ENCODE measurements around the gene KIAA1328.

Gene KIAA1328

DNA sequence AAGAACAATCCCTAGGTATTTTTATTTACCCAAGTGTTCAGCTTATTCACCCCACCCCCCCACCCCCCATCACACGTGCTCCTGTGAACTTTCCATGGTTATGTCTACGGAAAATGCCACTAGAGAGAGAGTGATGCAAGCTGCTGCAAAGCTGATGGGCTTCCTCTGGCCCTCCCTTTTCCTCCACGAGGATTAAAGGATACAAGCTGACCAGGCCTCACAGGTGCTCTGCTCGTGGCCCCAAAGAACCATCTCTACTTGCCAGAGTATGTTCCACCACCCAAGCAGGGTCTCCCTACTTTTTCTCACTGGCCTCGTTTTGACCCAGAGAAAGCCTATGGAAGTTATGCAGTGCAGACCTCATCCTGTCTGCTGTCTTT is 394.1 kb downstream of the KIAA1328 start:
- no peak for DNase-seq

DNA sequence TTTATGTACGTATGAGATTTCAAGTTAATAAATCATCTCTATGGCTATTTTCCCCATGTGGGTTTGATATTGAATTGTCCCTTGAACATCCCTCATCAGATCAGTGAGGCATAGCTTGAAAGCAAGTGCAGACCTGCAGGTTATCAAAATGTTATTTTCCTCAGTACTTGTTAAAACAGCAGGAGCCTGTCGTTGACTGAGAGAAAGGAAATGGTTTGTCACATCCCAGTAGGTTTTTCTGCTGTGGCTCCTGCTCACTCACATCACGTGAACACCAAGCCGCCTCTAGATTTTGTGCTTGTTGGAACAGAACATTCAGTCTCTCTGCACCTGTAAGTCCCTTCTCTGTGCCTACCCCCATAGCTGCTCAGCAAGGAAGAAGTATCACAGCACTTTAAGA is 396.4 kb downstream of the KIAA1328 start:
- no peak for DNase-seq

DNA sequence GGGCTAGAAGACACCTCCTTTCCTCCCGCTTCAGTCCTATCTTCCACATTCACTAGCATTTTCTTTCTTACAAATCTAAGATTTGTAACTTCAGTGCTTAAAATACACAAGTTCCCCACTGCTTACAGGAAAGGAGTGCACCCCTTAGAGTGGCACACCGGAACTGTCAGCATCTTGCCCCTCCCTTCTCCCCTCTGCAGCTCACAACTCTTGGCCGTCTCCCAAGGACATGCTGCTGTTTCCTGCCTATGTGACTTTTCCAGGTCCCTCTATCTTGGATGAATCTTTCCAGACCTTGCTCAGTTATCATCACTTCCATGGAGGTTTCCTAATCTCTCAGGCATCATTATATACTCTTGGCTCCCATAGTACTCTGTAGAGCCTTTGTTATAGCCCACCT is 401.8 kb downstream of the KIAA1328 start:
- DNase-seq: no peak

DNA sequence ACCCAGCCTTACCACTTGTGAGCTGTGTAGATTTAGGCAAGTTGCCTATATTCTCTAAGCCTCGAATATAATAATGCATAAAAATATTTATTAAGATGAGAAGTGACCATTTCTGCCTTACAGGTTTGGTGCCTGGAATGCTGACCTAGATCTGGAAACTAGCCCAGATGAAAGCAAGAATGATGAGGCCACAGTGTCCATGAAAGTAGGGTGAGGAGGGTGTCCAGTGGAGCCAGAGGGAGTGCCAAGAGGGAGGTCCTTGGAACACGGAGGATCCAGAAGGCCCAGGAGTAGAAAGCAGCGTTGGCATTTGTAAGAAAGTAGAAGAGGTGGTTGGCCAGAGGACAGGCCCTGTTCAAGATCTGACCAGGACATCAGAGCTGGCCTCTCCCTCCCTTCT is 402.3 kb downstream of the KIAA1328 start:
- no peak for DNase-seq

DNA sequence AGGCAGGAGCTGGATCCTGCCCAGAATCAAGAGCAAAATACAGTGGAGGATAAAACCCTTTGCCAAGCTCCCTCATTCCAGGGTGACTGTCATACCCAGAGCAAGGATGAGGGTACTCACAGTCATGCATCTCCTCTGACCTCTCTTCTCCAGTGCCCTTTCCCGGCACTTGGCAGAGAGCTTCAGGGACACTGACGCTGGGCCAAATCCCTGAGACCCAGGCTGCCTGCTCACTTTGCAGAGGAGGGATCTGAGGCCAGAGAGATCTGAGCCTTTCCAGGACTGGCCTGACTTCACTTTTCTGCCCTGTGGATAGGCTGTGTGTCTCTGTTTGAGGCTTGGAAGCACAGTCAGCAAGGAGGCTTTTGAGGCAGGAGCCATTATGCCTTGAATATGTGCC is 406.7 kb downstream of the KIAA1328 start:
- no peak for DNase-seq

DNA sequence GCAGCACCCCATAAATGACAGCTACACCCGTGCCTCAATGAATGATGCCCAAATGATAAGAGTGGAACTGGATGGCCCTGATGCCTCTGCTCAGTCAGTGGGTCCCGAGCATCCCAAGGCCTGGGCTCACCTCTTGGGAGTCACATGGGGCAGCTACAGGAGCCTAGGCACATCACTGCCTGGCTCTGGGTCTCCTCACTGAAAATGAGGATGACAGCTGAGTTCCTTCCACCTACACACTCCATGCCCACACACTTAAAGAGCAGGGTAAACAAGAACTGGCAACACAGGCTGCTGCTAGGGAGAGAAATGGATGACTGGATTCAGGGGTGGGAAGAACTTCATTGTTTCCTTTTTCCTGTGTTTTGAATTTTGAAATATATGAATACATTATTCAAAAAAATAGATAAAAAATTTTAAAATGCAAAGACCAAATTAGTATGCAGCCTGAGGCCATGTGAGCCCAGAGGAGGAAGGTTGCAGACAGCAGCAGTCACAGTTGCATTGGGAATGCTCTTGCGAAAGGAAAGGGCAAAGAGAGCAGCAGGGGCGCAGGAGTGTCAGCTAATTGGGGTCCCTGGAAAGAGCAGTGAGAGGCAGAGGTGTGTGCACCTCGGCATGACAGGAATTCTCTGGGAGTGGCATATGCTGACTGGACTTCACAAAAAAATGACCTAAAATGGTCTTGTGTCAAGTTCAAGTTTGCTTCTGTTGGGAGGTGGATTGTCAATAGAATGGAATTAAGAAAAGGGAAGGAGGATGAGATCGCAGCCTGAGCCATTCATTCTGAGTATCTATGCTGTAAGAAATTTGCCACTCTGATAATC is 409.6 kb downstream of the KIAA1328 start:
- no peak for DNase-seq

DNA sequence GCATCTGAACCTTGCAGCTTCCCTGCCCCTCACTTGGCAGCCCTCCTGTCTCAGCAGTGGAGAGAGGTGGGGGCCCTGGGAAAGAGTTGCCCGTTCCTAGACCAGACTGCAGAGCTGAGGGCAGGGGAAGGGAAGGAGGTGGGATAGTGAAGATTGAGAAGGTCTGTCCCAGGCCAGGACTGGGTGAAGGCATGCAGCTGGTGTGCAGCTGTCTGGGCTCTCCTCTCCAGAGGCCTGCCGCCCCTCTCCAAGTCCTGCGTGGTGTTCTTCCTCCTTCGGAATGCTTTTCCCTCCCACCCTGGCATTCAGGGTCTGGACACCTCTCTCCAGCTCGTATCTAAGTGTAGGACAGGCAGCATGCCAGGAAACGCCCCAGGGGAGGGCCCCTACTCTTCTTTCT is 413.2 kb downstream of the KIAA1328 start:
- no peak for DNase-seq

DNA sequence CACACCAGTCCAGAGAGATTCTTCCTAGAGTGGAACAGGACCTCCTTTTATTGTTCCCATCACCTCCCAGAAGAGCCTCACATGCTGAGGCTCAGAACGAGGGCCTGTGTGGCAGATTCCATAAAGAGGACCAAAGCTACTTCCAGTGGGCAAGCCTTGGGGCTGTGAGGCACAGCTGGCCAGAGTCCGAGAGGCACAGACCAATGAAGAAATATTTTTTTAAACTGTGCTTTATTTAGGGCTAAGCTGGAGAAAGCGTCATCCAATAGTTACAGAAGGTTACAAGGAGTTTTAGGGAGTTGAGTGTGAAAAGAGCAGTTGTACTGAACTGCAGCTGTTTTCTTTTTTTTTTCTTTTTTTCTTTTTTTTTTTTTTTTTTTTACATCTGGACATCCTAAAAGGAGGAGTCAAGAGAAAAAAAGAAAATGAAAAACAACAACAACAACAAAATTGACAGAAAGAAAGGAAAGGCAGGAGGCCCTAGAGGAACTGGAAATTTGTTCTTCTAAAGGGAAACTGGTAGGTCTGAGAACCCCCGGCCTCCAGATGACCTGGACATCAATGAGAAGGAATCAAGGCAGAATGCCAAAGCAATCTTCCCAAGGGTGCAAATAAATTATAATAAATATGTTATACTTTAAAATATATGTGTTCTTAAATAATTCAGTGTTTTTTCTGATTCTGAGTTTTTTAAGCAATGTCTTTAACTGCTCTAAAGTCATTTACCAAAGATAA is 414.1 kb downstream of the KIAA1328 start:
- DNase-seq: no peak

DNA sequence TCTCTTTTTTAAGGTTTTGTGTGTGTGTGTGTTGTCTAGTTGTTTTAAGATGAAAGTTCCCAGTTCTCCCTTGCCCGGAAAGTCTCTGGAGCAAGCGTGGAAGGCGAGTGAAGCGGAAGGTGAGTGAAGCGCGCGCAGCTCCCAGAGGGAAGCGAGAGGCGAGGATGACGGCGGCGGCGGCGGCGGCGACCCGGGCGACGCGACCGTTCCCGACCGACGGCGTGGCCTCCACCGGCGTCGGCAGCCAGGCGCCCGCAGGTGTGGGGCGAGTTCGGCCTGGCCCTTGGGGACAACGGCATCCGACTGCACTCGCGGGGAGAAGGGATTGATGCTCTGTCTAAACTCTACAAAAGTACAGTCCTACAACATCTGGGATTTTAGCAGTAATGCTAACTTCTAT is 414.8 kb downstream of the KIAA1328 start:
- no peak for DNase-seq

DNA sequence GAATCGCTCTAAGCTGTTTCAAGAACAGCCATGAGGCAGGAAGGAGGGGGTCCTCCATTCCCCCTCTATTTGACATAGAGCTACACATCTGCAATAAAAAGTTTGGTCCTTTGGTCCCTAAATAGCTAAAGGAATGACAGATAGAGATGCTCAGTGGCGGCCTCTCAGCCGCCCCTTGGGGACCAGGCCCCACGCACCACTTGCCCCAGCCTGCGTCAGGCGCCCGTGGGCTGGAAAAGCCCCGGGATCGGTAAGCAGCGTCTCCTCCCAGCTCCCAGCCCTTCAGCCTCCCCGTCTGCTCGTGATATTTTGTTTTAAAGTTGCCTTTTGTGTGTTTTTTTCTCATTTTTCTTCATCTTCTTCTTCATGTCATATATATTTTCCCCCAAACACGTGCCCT is 415.7 kb downstream of the KIAA1328 start:
- DNase-seq: no peak

DNA sequence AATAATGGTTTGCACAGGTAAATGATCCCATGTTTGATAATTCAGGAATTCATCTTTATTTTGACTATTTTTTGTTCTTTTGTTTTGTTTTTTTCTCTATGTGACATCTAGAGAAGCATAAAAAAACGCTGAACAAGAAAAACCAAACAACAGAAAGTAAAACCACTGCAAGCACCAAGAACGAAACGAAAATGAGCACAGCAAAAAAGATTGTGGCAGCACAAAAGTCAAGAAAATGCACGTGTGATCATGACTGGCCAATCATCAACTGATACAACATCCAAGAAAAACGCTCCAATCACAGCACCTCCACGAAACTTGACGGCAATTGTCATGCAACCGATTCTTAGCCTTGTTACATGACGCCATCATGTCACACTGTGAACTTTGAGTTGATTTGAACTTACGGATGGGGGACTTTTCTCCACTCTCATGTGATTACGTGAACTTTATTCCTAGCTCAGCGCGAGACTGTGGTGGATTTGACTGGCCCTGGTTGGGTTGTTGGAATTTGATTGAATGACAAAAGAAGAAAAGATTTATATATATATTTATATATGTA is 417.9 kb downstream of the KIAA1328 start:
- DNase-seq: no peak

DNA sequence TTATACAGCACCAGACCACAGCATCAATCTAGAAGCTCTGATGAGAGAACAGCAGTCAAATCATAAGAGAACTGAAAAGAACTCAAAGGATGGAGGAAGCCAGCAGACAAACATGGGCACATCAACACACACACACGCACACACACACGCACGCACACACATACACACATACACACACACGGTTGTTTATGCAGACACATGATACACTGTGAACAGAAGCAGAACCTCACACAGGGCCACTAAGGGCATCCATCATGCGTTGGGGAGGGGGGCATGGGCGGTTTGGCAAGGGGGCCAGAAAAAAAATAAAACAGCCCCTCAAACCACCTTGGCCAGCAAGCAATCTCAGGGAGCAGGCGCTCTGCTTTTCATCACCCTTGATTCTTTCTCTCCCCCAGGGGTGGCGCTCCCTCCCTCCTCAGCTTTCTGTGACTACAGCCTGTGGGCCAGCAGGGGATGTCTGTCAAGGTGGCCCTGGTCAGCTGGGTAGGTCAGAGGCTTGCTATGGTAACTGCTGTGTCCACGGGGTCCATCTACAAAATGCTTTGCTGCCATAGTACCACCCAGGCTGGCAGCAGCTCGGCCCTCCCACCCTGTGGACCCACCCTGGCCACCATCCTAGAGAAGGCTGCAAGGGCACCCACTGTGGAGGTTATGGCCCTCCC is 418.7 kb downstream of the KIAA1328 start:
- peak in 1 of 5 experiments; percentile 14 for DNase-seq

DNA sequence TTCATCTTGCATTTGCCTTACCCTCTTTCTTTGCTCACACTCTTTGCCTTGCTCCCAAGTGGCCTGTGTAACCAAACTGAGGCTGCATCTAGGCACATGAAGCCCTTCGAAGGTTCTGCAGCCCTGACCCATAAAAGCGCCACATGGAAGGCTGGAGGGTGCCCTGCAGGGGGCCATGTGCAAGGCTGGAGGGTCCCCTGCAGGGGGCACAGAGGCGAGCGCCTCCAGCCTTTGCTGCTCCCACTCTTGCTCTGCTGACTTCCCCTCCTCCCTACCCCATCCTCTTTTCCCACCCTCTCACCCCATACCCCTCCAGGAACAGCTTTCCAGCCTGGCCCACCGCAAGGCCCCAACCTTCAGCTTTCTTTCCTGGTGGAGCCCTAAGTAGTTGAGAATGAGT is 419.4 kb downstream of the KIAA1328 start:
- DNase-seq: no peak

DNA sequence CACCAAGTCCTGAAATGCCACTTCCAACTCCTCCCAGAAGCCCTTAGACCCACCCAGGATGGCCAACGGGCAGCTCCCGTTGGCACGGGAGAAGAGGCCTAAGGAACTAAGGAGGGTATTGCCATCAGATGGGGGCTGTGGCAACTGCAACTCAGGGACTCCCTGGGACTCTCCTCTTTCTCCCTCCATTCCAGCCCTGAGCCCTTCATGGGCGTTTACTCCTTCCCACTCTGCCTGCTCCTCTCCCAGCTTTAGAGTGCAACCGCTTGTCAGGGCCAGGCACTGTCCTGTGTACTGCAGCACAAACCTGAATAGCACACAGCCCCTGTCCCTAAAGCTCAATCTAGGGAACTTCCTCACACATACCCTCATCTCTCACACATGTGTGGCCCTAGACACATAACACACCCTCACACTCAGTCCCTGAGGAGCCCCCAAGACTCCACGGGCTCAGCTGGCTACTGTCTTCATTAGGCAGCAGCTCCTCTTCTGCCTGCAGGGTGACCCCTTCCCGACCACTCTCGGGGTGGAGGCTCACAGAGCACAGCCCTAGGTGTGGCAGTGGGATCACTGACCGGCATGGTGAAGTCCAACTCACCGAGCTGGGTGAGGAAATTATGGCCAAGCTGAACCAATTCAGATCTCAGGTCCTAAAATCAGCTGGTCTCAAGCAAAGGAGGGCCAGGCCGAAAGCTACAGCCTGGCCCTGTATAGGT is 420.4 kb downstream of the KIAA1328 start:
- DNase-seq: no peak

DNA sequence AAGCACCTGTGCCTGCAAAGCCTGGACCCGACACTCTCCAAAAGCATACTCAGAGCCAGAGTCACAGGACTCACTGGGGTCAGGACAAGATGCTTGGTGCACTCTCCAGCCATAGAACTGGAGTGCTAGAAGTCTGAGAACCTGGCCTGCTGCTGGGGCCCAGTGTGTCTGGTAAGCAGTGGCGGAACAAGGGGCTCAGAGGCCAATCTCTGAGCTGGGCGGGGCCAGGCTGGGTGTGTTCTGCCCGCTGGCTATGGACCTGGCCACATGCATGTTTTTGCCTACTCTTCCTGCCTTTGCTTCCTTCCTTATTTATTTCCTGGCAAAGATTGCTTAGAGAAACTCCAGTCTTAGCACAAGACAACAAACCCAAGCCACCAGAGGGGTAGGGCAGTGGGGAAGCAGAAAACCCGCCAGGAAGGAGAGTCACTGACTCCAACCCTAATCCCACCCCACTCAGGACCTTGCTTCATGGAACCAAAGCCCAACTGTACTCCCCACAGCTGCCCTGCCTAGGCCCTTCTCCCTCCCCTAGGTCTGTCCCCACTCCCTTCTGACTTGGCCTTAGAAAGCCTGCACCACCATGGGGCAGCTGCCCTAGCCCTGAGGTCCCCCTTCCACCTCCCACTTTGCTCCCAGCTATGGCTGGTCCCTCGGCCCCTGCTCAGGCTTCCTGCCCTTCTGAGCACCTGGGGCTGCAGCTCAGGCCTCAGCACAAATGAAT is 421.1 kb downstream of the KIAA1328 start:
- DNase-seq: no peak

DNA sequence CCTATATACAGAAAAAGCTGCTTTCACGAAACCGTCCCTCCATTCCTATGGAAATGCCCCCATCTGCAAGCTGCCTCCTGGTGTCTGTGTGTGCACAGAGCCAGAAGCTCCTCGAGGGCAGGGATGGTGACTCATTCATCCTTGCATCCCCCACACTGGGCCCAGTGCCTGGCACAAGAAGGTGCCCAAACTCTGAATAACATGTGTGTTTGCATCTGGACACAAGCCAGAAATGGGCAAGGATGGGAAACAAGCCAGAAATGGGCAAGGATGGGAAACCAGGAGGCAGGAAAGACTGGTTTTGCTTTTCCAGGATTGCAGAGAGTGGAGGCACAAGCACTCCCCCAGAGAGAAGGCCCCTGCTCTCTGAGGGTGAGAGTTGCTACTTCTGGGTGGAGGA is 422.8 kb downstream of the KIAA1328 start:
- no peak for DNase-seq

DNA sequence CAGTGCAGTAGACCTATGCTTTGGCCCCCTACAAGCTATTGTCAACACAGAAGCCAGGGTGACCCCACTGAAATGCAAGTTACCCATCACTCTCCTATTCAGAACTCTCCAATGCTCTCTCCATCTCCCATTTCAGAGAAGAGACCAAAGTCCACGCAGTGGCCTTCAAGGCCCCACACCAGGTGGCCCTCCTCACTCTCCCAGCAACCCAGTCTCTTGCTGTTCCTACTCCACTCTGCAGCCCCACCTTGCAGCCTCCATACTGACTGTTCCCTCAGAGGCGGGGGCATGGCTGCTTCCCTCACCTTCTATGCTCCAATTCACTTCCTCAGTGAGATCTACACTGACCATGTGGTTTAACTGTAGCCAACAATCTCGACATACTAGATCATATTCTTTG is 423.4 kb downstream of the KIAA1328 start:
- DNase-seq: no peak

DNA sequence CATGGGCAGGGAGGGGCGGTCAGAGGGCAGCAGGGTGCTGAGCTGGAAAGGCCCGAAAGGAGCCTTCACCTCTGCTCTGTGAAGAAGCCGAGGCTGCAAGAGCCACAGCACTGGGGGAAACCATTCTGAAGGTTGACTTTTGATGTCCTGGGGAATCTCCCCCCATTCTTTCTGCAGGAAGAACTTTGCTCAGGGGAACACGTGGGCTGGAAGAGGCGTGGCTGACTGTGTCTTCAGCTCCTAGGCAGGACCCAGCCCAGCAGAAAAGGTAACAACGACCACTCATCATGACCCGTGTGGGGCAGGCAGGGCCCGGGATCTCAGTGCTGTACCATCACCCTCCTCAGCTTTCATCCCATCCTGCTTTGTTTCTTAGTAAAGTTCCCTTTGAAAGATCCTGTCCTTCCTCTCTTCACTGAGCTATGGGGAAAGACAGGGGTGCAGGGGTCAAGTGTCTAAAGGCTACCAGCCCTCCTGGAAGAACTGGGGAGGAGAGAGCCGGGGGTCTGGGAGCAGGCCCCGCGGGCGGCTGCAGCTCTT is 424.0 kb downstream of the KIAA1328 start:
- DNase-seq: no peak

DNA sequence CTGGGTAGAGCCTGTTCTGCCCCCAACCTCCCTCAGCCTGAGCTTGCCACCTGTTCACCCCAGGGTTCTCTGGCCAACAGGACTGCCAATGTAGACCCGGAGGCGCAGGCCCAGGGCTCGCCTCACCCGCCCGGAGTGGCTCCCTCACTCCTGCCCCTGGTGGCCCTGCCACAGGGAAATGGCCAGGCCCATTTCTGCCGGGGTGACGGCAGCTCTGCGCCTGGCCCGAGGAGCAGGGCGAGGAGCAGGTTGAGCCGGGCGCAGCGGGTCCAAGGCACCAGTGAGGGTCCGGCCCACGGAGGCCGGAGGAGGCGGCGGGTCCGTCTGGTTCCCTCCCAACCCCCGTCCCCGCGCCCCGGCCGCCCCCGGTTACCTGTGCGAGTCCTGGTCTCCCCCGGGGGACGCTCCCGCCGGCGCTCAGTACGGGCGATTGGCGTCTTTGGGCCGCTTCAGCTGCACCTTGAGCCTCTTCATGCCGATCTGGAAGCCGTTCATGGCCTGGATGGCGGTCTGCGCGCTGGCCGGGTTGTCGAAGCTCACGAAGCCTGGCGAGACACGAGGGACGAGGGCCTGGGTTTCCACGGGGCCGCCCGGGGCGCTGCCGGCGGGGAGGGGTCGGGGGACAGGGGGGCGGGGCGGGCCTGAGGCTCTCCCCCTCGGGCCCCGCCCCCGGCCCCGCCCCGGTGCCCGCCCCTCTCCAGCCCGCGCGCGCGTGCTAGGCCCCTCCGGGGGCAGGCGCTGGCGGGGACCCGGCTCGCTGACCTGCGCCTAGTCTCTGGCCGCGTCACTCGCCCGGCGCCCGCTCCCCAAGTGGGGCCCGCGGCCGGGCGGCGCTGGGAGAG is 424.7 kb downstream of the KIAA1328 start:
- no peak for DNase-seq

DNA sequence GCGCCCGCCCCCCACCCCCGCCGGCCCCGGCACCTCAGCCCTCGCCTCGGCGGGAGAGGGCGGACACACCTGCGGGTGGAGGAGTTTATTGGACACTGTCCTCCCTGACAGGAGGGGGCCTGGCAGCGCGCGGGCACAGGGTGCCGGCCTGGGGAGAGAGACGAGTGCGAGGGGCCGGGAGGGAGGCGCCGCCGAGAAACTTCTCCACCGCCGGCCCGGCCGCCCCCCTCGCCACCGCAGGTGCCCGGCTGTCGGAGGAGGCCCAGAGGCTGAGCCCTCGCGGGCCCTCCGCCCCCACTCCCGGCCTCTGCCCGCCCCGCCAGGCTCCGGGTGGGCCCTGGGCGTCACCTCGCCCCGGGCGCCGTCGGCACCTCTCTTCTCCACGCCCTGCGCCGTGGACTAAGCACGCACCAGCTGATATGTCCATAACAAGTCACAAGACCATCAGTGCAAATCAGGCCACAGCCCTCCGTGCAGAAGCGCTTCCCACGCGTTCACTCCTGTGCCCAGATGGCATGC is 425.4 kb downstream of the KIAA1328 start:
- no peak for DNase-seq

DNA sequence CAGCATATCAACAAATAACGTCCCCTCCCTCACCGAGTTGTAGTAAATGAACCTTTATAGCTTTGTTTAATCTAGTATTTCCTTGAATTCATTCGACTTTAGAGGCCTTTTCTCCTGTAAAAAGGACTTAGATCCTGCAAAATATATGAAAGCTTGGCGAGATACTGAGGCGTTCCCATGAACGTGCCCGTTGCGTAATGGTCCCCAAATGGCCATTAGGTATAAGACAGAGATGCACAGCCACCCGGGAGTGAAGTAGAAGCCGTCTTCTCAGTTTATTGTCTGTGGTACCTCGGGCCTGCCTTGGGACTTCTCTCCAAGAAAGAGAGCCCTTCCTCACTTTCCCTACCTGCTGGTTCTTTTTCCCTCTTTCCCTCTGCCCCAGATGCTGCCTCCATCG is 426.0 kb downstream of the KIAA1328 start:
- no peak for DNase-seq
